8988T (cell line): ENCODE results near the gene FAM114A2.
"Not testable (repeated sequence)": the region's sequence is repeated elsewhere in the genome, so short reads cannot be mapped to it uniquely, and the experiment has no call there.

Experiments used
- DNase-seq: peaks from one replicate; pipeline ENCODE4 v3.0.0; 2011

Gene FAM114A2

DNA sequence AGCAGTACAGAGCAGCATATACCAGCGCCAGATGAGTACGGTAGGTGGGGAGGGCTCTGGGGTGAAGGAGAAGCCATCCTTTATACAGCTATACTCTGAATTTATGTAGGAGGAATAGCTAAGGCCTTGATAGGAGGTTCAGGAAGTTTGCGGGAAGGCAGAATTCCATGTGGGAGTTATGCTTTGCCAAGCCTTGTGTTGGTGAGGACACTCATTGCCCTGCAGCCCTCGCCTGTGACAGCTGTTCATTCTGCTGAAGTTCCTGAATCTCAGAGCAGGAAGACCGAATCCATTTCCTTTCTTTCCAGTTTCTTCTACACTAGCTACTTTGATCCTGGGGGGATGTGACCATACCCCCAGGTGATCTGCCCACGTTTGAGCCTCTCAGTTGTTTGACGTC is 7.8 kb upstream of the FAM114A2 start:
- no peak for DNase-seq

DNA sequence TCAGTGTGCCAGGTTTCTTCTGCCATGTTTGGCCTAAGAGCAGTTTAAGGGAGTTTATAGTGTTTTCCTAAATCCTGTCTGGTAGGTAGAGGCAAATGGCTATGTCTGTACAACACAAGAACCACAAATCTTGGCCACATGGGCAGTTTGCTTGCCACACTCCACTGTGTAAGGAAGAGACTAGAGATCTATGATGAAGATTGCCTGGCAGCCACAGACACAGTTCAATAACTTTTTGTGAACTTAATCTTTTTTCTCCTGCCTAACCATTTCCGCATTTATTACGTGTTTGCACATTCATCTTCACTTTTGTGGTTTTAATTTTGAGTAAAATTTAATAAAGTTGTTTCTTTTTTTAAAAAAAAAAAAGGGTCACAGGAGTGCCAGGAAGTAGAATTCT is 5.9 kb upstream of the FAM114A2 start:
- no peak for DNase-seq

DNA sequence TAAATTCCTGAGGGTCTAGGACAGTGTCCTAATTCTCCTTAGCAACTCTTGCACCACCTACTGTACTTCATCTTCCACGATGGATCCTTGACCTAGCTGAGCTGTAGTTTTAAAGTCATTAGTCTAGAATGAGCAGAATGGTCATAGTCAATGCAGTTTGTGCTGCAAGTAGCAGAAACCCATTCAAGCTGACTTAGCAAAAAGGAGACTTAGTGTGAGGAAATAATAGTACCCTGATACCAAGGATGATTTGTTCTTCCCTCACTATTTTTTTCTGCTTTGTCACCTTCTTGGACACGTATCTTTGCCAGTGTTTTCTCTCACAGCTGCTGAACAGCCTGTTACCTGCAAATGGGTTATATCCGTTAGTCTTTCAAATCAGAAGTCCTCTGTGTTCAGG is 5.4 kb upstream of the FAM114A2 start:
- no peak for DNase-seq

DNA sequence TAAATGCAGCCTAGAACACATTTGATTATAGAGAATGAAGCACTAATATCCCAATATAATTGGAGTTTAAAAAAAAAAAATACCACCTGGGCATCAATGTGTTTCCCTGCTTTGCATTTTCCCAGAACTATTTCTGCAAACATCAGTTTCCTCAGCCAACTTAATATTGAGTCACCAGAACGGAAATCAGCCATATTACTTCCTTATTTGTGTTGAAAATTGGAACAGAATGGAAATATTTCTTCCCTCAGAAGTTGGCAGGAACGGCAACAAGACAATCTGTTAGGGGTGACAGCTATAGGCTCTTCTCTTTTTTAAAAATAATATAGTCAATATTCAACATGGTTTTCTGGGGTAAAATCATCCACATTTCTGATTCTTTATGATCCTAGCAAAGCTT is 4.1 kb upstream of the FAM114A2 start:
- no peak for DNase-seq

DNA sequence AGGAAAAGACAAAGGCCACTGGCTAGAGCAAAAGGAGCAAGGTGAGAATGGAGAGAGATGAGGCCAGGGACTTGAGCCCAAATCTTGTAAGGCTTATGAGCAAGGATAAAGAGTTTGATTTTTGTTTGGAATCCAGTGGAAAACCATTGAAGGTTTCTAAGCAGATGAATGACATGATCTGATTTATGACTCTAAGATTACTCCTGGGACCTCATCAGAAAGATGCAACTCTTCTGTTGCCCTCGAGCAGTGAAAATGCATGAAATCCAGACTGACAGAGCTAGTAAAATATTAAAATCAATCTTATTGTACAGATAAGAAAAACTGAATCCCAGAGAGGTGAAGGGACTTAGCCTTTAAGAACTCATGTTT is 734 bp upstream of the FAM114A2 start:
- DNase-seq: no peak

DNA sequence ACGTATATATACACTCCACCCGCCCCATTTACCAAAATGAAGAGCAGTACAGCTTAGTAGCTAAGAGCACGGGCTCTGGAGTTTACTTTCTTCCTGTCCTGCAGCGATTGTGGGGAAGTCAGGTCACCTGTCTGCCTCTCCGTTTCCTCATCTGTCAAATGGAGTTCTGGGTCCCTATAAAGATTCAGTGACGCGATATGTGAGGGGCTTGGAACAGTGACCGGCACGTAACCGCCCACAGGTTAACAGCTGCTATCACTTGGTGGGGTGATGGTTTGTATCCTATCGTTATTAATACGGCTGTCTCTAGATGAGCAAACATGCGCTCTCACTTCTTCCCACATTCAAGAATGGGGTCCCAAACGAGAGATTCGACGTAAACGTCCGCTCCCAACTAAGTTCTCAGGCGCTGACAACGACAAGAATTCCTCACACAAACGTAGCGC is 426 bp downstream of the FAM114A2 start:
- DNase-seq: no peak

DNA sequence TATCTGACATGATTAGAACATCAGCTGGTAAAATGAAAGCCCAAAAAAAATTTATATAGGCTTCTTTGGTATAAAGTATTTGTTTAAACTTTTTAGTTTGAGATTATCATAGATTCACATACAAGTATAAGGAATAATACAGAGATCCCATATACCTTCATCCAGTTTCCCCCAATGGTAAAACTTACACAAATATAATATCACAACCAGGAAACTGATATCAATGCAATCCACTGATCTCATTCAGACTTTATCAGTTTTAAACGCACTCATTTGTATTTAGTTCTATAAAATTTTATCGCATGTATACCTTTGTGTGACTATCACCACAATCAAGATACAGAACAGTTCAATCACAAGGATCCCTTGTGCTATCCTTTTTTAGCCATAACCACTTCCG is 3.8 kb downstream of the FAM114A2 start:
- DNase-seq: no peak

DNA sequence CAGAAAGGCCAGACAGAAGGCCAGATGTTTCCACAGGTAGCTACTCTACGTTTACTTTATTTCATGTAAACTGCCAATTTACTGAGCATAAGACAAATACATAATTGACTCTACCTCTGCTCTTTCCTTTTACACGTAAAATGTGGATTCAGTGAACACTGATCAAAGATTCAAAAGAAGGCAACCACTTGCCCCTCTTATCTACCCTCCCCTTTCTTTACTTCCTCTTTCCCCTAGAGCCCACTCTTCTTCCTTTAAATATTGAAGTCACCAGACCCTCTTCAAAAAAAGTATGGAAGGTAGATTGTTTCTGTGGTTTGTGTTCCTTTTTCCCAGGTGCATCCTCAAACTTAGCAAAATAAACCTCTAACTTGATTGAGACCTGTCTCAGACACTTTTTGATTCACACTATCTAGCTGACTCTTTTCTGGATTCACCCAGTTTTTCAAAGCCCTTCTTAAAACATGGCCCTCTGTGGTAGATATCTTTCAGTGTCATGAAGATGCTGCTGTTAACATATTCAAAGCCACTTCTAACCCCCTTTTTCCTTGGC is 6.7 kb downstream of the FAM114A2 start:
- no peak for DNase-seq

DNA sequence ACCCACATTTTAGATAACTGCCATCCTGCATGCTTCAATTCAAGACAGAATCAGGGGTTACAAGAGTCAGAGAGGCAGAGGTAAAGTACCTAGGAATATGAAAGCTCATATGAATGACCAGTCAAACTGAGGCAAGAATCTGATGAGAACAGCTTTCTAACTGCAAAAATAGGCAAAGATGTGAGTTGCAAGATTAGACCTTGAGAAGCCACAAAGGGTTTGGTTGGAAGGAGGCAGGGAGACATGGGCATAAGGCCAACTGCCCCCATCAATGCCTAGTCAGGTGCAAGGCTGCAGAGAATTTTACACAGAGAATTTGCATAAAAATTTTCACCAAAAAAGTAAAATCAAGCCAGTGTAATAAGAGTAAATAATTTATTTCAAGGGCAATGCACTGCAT is 12.8 kb downstream of the FAM114A2 start:
- no peak for DNase-seq

DNA sequence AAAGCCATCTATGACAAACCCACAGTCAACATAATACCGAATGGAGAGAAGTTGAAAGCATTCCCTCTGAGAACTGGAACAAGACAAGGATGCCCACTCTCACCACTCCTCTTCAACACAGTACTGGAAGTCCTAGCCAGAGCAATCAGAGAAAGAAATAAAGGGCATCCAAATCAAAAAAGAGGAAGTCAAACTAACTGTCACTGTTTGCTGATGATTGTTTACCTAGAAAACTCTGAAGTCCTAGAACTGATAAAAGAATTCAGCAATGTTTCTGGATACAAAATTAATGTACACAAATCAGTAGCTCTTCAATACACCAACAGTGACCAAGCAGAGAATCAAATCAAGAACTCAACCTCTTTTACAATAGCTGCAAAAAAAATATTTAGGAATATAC is 19.8 kb downstream of the FAM114A2 start:
- not testable (repeated sequence) for DNase-seq

DNA sequence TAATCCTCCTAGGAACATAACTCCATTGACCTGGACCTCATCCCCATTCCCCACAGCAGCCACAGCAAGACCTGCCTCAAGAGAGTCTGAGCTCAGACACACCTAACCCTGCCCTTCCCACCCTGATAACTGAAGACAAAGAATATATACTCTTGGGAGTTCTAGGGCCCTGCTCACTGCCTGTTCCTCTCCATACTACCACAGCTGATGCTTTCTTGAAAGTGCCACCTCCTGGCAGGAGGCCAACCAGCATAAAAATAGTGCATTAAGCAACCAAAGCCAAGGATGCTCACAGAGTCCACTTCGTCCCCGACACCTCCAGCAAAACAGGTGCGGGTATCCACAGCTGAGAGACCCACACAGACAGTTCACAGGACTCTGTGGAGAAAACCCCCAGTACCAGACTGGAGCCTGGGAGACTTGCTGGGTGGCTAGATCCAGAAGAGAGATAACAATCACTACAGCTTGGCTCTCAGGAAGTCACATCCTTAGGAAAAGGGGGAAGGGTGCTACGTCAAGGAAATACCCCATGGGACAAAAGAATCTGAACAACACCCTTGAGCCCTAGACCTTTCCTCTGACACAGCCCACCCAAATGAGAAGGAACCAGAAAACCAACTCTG is 23.5 kb downstream of the FAM114A2 start:
- DNase-seq: no peak

DNA sequence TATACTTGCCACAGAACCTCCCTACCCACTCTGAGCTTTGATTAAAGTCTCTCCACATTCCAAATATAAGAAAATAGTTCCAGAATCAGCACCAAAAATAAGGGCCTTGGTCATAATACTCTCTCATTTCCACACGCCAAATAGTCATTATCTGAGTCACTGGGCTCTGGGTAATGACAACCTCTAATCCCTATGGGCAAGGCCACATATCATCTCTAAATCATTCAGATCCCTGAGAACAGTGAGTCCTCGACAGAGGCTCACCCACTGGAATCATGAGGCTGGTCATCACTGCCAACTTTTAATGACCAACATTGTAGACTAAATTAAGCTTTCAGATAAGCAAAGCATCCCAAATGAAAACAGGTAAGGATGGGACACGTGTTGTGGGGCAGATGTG is 28.1 kb downstream of the FAM114A2 start:
- no peak for DNase-seq

DNA sequence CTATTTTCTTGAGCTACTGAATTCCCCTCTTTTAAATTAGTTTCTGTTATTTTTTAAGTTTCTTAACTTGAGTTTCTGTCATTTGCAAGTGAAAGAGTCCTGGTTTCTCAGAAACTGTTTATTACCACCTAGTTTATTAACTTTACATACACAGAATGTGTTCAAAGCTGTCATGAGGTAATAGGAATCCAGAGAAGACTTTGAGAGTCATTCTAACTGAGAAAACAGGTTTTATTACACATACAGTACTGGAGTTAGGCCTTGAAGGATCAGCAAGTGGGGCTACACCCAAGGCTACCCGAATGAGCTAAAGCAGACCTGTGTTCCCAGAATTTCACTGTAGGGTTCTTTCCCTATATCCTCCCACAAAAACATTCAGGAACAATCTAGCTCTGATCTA is 33.1 kb downstream of the FAM114A2 start:
- DNase-seq: no peak

DNA sequence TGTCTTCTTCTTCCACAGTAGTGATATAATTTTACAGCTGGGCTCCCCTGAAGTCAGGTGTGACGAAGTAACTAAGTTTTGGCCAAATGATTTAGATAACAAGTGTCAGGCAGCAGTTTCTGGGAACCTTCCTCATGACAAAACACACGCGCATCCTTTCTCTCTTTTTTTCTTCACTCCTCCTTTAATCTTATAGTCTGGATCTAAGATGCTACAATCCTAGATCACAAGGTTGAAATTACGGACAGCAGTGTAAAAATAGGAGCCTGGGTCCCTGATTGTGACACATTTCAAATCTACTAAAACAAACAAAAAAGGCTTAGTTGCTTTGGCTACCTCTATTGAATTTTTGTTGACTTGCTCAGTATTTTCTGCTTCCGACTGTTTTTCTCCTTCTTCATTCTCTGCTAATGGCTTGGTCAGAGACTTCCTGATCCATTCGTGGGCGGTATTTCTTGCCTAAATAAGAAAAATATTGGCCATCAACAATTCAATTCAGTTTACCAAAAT is 36.1 kb downstream of the FAM114A2 start:
- no peak for DNase-seq

DNA sequence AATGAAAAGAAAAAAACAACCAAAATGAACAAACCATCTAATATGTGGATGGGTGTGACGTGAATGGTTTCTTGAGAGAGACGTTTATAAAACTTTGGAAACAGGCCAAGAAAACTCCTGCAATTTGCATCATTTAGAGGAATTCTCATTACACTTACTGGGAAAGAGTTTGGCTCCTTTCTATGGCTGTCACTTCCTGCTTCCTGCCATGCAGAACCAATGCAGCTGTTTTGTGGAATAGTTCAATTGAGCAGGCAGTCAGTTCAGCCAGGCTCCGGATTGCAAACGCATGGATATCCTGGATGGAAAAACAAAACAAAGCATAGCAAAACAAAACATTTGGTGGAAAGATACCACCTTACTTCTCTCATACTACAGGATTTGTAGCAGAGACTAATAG is 36.6 kb downstream of the FAM114A2 start:
- DNase-seq: no peak

DNA sequence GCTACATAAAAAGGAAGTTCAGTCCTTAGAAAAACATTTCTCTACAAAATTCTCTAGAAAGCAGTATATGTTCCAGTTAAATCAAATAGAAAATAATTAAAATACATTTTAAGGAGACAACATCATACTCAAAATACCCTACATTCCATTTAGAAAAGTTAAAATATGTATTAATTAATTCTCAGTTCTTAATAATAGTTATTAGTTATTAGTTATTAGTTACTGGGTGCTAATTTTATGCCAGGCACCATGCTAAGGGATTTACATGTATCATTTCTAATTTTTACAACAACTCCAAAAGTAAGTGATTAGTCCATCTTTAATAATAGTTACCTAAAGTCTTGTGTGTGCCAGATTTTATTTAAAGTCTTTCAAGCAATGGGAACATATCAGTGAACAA is 38.0 kb downstream of the FAM114A2 start:
- DNase-seq: no peak

DNA sequence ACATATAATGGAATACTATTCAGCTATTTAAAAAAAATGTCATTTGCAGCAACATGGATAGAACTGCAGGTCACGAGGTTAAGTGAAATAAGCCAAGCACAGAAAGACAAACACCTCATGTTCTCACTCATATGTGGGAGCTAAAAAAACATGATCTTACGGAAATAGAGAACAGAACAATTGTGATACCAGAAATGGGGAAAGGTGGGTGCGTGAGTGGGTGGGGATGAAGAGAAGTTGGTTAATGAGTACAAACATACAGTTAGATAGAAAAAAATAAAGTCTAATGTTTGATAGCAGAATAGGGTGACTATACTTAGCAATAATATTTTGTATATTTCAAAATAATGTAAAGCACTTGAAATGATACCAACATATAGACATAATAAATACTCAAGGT is 38.7 kb downstream of the FAM114A2 start:
- DNase-seq: no peak

DNA sequence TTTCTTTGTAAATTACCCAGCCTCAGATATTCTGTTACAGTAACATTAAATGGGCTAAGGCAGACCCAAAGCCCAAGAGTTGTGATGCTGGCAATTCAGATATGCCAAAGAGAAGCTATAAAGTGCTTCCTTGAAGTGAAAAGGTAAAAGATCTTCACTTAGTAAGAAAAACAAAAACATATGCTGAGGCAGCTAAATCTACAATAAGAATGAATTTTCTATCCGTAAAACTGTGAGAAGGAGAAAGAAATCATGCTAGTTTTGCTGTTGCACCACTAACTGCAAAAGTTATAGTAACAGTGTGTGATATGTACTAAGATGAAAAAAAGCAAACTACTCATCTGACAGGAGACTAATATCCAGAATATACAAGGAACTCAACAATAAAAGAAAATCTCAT is 39.9 kb downstream of the FAM114A2 start:
- no peak for DNase-seq

DNA sequence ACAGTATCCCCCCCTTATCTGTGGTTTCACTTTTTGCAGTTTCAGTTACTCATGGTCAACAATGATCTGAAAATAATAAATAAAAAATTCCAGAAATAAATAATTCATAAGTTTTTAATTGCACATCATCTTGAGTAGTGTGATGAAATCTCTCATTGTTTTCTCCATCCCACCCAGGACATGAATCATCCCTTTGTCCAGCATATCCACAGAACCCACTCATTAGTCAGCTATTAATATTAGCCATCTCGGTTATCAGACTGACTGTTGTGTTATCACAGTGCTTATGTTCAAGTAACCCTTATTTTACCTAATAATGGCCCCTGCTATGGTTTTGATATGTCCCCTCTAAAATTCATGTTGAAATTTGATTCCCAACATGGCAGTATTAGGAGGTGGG is 40.7 kb downstream of the FAM114A2 start:
- DNase-seq: no peak

DNA sequence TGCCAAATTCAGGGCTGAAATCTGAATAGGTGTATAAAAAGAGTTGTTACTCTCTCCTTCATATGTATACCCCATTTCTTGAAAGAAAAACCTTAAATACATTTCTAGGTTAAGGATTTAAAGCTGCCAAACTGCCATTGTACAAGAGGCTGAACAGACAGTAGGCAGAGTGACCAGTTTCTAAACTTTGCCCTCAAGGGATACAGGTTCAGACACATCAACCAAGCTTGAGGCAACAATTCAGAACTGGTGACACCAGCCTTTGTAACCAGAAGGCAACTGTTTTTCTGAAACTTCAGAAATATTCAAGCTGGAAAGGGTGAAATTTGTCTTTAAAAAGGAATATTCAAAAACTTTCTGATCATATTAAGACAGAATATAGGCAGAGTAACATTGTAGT is 47.5 kb downstream of the FAM114A2 start:
- no peak for DNase-seq

DNA sequence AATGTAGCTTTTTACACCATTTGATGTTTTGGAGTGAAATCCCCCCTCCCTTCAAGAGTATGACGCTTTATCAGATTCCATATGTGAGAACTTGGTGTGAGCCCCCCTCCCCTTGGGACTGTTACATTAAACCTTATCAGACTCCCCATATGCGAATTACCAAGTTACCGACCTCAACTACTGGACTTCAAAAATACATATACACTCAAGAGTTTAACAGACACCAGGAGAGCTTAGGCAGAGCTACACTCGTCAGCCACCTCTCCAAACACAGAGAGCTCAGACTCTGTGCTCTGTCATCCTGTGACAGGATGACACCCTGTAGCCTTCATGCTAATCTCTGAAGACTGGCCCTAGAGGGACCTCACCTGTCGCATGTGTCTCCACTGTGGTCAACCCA is 50.2 kb downstream of the FAM114A2 start:
- no peak for DNase-seq

DNA sequence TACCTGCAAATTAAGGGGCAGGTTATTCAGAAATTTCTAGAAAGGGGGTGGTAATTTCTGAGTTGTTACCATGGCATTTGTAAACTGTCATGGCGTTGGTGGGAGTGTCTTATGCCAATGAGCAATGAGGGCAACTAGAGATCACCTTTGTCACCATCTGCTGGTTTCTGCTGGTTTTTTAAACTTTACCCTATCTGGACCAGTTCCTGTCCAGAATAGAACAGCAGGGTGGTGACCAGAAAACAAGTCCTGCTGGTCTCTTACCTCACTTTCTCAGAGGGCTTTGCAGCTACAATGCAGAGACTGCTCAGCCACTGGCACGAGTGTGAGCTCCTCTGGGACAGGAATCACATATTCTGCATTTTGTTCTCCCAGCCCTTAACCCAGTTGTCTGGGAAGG is 51.4 kb downstream of the FAM114A2 start:
- no peak for DNase-seq

DNA sequence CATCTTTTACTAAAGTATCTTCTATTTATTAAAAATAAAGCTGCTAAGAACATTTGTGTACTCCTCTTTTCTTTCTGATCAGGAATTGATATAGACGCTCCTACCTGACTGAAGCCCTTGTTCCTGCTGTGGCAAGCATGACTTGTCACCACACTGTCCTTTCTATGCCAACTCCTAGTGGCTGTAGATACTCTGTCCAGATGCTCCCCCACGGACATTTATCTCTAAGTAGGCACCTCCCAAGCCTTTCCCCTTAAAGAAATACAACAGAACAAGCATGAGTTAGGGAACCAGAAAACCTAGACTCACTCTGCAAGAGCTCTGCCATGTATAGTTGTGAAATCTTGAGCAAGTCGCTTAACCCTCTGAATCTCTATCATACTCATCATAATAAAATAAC is 53.2 kb downstream of the FAM114A2 start:
- DNase-seq: no peak

DNA sequence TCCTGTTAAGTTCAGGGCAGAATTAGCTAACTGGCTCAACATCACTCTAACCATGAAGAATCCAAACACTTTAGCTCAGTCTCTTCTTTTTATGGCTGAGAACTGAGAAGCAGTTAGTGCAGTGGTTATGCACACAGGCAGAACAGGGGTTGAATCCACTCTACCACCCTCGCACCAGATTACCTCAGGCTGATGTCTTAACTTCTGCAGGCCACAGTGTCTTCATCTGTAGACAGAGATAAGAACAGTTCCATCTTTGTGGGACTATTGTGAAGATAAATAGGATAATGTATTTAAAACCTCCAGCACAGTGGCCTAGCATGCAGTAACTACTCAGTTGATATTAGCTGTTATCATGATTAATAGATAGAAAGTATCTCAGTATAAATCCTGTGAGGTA is 54.8 kb downstream of the FAM114A2 start:
- no peak for DNase-seq

DNA sequence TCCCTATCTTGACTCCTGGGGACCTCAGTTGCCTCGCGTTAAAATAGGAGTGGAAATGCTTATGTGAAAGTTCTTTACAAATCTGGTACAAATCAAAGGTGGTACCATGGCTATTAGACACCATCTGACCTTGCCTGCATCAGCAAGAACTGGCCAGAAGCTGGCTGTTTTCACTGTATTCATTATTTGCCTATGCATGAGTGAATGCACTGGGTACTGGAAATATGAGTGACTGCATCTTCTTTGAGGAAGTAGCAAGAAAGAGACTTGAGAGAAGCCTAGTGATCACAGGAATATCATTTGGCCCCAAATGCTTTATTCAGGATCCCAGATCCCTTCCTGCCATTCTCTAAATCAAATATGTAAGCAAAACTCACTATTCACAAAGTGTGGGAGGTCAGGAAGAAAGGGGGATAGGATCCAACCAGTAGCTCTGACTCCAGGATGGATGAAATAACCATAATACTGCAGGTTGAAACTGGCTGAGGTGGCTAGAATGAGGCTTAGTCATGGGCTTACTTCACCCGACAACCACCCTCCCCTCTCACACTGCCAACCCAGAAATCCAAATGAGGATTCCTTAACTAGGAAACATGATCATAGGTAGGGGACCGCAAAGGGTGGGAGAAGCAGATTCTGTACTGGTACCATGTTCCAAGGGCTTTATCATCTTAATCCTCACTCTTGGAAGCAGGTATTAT is 56.7 kb downstream of the FAM114A2 start:
- no peak for DNase-seq
